CD4-positive, alpha-beta T cell treated with Interleukin-6 for 4 hours (primary cell): ENCODE data around the gene UGP2.

ENCODE experiments used
- DNase-seq: peaks from one replicate; pipeline ENCODE4 v3.0.0-alpha.2; 2020; ENCODE audit warnings: mixed read lengths

UGP2 gene

GRCh38 chr2:63866009-63866709 is 24.5 kb downstream of the UGP2 start:
- DNase-seq, result no peak

- no peak for DNase-seq
These were observed 29.0 kb downstream of the UGP2 start for GRCh38 chr2:63870679-63871078.

GRCh38 chr2:63871864-63872263 is 30.2 kb downstream of the UGP2 start:
- DNase-seq, result no peak

DNA sequence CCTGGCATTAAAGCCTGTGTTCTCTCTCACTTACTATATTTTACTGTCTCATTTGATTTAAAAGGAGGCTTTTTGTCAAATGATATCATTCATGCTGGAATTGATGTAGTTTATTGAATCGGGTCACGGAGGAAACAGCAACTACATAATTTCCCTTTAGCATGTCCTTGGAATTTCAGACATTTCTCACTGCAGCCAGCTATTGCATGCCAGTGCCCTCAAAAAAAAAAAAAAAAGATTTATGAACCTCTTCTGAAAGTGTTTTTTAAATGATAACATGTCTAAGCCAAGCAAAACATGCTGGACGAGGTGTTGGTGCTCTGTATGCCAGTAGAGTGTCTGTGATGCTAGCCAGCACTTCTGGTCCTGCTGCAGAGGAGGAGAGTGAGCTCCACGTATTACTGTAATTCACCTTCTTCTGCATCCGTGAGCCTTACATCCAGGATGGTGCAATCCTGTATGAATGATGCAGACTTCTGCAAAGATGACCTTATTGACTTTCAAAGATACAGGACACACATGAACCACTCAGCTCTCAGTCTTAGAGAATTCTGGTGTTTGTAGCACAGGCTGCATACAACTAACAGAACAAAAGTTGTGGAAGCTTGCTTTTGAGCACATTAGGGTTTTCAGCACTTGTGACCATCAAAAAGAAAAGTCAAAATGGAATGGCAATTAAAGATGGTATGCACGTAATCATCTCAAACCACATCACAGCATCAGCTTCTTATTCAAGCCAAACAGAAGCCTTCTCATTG is 31.1 kb downstream of the UGP2 start:
- DNase-seq, result no peak

- no peak for DNase-seq
These were observed 32.8 kb downstream of the UGP2 start for GRCh38 chr2:63874204-63875130.

DNA sequence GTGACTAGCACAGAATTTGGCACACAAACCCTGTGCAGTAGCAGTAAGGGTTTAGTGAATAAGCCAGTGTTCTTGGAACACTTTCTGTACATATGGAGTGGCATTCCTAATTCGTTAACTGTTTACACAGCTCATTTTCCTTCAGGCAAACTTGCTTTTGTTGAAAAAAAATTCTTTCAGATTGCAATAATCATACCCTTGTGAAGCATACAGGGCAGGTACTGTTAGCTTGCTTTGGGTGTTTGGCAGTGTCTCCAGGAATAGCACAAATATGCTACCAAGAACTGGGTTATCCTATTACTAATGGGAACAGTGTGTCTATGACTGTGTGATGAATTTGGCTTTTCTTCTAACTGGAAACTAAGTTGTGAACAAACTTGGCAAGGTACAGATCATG is 33.4 kb downstream of the UGP2 start:
- no peak for DNase-seq

GRCh38 chr2:63875559-63876245 is 34.0 kb downstream of the UGP2 start:
- DNase-seq, result no peak

DNA sequence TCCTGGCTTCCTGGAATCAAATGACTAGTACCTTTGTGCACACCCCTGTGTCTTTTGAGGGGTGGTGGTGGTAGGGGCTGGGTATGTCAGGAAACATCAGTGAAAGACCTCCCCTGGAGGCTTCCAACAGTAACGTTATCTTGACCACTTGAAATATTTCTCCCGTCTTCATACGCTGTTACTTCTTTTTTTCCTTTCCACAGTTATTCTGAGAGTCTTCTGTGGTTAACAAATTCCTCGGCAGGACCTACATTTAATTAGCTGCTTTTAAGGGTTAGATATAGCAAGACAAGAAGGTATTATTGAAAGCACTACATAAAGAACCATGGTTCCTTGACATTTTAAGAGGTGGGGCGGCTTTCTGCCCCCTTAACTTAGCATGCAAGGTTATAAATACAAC is 34.6 kb downstream of the UGP2 start:
- no peak for DNase-seq

DNA sequence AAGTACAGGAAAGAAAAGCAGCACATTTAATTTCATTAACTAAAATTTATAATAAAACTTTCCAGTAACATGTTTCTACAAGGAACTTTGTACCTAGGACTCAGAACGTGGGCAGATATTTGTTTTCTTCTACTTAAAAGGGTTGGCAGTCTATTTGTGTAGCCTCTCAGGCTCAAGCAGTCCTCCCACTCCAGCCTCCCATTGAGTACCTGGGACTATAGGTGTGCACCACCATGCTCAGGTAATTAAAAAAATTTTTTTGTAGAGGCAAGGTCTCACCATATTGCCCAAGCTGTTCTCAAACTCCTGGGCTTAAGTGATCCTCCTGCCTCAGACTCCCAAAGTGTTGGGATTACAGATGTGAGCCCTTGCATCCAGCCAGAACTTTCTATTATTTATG is 36.8 kb downstream of the UGP2 start:
- no peak for DNase-seq

DNA sequence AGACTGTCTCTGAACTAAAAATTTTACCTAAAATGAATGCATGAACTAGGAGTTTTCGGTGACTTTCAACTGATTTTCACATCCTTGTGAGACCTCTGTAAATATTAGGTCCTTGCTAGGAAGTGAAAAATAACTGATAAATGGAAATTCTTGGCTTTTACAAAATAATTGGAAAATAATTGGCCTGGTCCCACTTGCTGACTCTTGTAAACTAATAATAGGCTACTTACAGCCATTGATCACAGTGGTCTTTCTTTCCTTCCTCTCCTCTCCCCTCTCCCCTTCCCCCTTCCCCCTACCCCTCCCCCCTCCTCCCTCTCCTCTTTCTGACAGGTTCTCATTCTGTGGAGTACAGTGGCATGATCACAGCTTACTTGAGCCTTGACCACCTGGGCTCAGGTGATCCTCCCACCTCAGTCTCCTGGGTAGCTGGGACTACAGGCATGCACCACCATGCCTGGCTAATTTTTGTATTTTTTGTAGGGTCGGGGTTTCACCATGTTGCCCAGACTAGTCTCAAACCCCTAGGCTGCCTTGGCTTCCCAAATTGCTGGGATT is 38.3 kb downstream of the UGP2 start:
- DNase-seq, result no peak

GRCh38 chr2:63880625-63881024 is 38.9 kb downstream of the UGP2 start:
- DNase-seq, result no peak

GRCh38 chr2:63881205-63881604 is 39.5 kb downstream of the UGP2 start:
- no peak for DNase-seq

DNA sequence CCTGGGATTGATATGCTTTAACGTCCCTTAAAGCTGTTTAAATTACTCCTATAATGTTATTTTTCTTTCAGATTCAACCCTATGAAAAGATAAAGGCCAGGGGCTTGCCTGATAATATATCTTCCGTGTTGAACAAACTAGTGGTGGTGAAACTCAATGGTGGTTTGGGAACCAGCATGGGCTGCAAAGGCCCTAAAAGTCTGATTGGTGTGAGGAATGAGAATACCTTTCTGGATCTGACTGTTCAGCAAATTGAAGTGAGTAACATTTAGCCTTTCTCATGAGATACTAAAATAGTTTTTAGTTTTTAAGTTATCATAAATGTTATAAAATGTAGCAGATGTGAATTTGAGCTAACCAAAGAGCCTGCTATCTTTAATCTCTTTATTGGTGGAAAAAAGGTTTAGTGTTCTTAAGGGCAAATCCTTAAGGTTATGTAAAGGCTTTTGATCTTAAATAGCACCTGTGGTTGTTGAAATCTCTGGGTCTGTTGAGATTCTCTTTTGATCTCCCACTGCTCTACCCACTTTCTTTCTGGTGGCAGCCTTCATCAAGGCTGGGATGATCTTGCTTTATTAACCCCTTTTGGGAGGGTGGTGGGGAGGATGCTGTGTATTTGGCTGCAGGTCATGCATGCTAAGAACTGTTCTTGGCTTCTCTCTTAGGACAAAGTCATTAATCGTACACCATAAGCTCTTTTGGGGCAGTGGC is 40.9 kb downstream of the UGP2 start:
- no peak for DNase-seq

DNA sequence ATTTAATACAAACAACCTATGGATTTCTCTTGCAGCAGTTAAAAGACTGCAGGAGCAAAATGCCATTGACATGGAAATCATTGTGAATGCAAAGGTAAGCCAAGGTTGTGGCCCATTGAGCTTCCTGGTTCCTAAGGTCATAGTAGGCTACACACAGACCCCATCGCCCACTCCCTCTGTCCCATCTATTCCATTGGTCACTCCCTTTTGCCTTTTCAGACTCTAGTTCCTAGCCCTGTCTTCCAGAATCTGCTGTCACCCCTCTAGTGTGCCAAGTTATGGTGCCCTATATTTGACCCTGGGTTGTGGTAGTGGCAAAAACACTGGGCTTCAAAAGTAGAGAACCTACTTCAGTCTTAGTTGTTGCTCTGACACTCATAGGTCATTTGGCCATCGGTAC is 44.7 kb downstream of the UGP2 start:
- DNase-seq, result no peak

GRCh38 chr2:63888053-63888452 is 46.4 kb downstream of the UGP2 start:
- no peak for DNase-seq

- peak; percentile 42 for DNase-seq
These were observed 47.0 kb downstream of the UGP2 start for GRCh38 chr2:63888490-63889402.

- no peak for DNase-seq
These were observed 49.0 kb downstream of the UGP2 start for GRCh38 chr2:63890678-63891077.

- no peak for DNase-seq
These were observed 49.9 kb downstream of the UGP2 start for GRCh38 chr2:63891488-63892030.

GRCh38 chr2:63893163-63893562 is 51.5 kb downstream of the UGP2 start:
- DNase-seq, result no peak

GRCh38 chr2:63894167-63894566 is 52.5 kb downstream of the UGP2 start:
- DNase-seq, result no peak
